Lower lobe of right lung (tissue), 2 donors: ENCODE measurements around the gene NOP14. TPM values are rescaled to one million over a fixed set of nuclear protein-coding genes. Genes with fewer than 3 reads are reported as not detected.
A peak's percentile ranks its signal among the peaks of the same experiment; 100 is the strongest.

Experiments
- ATAC-seq, 2 donors: fragments of 200-7000 bp; cut with Tn5 transposase; one replicate each; pipeline ENCODE4 v1.9.1; 2020 to 2022; ENCODE audit warnings: mild to moderate bottlenecking in 2 of 2, moderate library complexity in 2 of 2
- DNase-seq: peaks from one replicate; pipeline ENCODE4 v3.0.0-alpha.2; 2020
- H3K27ac ChIP-seq: fragments of 200-600 bp; one replicate; pipeline ENCODE4 v1.8.0; 2022
- H3K27me3 ChIP-seq: fragments of 200-600 bp; one replicate; pipeline ENCODE4 v1.8.0; 2022; ENCODE audit warnings: low read depth
- H3K36me3 ChIP-seq: fragments of 200-600 bp; one replicate; pipeline ENCODE4 v1.8.0; 2022; ENCODE audit warnings: mild to moderate bottlenecking
- H3K4me1 ChIP-seq: fragments of 200-600 bp; one replicate; pipeline ENCODE4 v1.8.0; 2022
- H3K4me3 ChIP-seq: fragments of 200-600 bp; one replicate; pipeline ENCODE4 v1.8.0; 2022; ENCODE audit warnings: mild to moderate bottlenecking
- H3K9me3 ChIP-seq: fragments of 200-600 bp; one replicate; pipeline ENCODE4 v1.8.0; 2022
- intact Hi-C: fragments of 100-400 bp; cut with DNase I; formaldehyde crosslinking; loops from one replicate; pipeline ENCODE4 v1.11.0; 2022
- total RNA-seq: library from RNA; stranded (reverse); fragmentation: NEBNext Ultra II Directional; extraction: Animal tissue kit (Norgen Biotek cat#: 25700); gene quantifications from one replicate; pipeline ENCODE4 v1.2.1, GENCODE V29; 2021
- TF ChIP-seq, protein P1 (sequence below): fragments of 200-600 bp; IDR thresholded peaks from one replicate; pipeline ENCODE4 v1.8.0; 2022; ENCODE audit warnings: antibody characterized with exemption, mild to moderate bottlenecking
- donor health status: DM: no; HTN: yes; CAD: no; lungs with severe emphysema.

Gene NOP14
- total RNA-seq, 1 donor from 2014 or later = 20.7 TPM

DNA sequence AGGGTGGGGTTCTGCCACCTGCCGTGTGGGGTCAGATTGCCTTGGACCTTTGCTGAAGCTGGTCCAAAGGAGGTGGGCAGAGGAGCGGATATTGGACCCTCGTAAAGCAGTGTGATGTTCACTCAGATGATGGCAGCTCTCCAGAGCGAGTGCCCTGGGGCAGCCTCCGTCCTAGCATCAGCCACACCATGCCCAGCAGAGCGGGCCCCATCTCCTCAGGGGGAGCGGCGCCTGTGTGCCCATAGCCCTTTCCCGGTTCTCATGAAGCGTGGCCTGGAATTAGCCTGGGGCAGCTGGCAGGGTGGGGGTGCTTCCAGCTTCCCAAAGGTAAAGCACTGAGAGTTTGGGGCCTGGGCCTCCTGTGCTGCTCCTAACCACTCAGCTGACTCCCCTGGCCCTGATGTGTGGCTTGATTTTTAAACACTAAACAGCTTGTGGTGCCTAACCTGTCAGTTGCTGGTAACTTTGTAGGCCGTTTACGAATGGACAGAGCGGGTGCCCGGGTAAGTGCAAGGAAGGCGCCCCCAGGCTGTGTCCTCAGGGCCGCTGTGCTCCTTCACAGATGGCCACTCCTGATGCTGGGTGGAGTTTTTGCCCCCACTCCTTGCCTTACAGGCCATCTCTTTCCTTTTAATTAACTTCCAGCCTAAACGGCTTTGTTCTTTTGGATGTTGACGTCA lies 36.0 kb downstream of the NOP14 start:
- intact Hi-C loops = no loop called here
- Histone ChIP-seq H3K9me3 (no peaks in the 10 kb centered on the region), H3K4me3 (no peak overlapping the region), H3K36me3 (peaks cover 92% of the 10 kb centered on the region), H3K27me3 (no peaks in the 10 kb centered on the region), H3K27ac (no peak overlapping the region), H3K4me1 (peaks cover 52% of the 10 kb centered on the region)
- peak; percentile 33 for DNase-seq
- TF ChIP-seq, protein P1, sequence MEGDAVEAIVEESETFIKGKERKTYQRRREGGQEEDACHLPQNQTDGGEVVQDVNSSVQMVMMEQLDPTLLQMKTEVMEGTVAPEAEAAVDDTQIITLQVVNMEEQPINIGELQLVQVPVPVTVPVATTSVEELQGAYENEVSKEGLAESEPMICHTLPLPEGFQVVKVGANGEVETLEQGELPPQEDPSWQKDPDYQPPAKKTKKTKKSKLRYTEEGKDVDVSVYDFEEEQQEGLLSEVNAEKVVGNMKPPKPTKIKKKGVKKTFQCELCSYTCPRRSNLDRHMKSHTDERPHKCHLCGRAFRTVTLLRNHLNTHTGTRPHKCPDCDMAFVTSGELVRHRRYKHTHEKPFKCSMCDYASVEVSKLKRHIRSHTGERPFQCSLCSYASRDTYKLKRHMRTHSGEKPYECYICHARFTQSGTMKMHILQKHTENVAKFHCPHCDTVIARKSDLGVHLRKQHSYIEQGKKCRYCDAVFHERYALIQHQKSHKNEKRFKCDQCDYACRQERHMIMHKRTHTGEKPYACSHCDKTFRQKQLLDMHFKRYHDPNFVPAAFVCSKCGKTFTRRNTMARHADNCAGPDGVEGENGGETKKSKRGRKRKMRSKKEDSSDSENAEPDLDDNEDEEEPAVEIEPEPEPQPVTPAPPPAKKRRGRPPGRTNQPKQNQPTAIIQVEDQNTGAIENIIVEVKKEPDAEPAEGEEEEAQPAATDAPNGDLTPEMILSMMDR = no peak
- ATAC-seq = no peak

DNA sequence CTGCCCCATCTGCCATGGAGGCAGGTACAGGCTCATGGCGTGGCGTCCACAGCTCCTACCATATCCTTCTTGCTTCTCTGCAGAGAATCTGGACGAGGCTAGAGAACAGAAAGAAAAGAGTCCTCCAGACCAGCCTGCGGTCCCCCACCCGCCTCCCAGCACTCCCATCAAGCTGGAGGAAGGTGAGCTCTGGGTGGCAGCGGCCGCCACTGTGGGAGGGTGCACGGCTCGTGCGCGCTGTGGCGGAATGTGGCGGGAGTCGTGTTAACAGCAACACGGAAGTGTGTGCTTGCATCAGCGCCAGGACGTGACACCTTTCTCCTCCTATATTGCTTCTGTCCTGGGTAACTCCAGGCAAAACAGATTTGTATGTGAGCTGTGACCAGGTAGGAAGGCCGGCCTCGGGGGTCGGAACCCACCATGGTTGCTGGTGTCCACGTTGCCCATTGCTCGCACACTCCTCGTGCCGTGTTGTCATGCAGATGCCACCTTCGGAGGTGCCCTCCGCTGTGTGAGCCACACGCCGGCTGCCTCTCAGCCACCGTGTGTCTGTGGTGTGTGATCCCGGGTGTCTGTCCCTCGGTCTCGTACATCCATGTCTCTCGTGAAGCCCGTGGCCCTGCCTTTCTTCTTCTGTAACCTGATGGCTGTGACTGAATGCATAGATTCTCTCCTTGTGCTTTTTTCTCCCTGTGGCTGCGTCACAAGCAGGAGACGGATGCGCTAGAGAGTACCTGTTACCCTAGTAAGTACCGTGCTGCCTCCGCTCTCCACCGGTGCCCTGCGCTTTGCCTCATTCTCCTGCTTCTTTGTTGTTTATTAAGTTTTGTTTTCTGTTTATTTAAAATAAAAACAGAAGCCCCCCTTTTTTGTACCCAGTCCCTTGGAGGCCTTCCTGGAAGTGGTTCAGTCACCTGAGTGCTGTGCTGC lies 37.0 kb downstream of the NOP14 start:
- H3K36me3 ChIP-seq = peaks cover 90% of the 10 kb centered on the region
- intact Hi-C loops = no loop called here
- H3K9me3 ChIP-seq = no peaks in the 10 kb centered on the region
- DNase-seq (peak; percentile 38), ATAC-seq (no peak)
- H3K27me3 ChIP-seq = no peaks in the 10 kb centered on the region
- H3K27ac ChIP-seq = no peak overlapping the region
- no peak overlapping the region for H3K4me3 ChIP-seq
- peaks cover 45% of the 10 kb centered on the region for H3K4me1 ChIP-seq
- TF ChIP-seq, protein P1 = no peak

DNA sequence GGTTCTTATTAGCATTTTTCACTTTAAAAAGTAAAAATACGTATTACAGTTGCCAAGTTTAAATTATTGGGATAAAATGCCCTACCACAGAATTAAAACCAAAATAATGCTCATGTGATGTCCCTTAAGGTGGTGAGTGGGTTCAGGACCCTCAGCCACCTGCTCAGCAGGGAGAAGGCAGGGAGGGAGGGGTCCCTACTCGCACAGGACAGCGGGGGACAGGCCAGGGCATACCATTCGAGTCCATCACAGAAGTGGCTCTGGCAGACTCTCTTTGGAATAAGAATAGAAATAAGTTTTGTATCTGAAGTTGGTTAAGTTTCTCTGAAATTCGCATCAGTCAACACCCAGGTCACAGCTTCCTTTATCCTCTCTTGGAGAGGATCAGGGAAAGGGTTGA lies 37.7 kb downstream of the NOP14 start:
- Histone ChIP-seq H3K27me3 (no peaks in the 10 kb centered on the region), H3K4me3 (no peak overlapping the region), H3K9me3 (no peaks in the 10 kb centered on the region), H3K4me1 (peaks cover 38% of the 10 kb centered on the region), H3K36me3 (peaks cover 88% of the 10 kb centered on the region), H3K27ac (no peak overlapping the region)
- DNase-seq (peak; percentile 20), ATAC-seq (no peak)
- intact Hi-C loops = no loop called here
- TF ChIP-seq, protein P1 = no peak

DNA sequence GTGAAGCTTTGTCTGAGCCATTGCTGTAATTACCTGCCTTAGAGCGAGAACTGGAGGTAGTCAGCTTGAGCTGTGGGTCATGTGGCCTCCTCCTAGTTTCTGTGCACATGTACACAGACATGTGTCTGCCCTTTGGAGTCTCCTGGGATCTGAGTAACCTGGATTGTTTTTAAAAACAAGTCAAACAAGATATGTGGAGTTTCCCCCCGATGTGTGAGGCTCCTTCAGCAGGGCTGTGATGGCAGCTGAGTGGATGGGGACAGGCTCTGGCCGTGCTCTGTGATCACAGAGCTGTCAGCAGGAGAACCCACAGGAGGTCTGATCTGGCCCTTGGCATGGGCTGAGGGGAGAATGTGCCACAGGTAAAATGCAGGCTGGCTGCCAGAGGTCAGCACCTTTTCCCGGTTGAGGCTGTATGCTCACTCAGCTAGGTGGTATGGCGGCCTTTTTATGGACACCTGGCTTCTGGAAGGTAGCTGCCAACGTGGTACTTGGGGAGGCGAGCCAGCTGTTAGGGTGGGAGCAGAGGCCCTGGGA lies 38.4 kb downstream of the NOP14 start:
- intact Hi-C loops = no loop called here
- Histone ChIP-seq H3K27ac (no peak overlapping the region), H3K4me3 (no peak overlapping the region), H3K36me3 (peaks cover 87% of the 10 kb centered on the region), H3K4me1 (peaks cover 31% of the 10 kb centered on the region), H3K27me3 (no peaks in the 10 kb centered on the region), H3K9me3 (no peaks in the 10 kb centered on the region)
- ATAC-seq = peak; percentile 3 to 29
- TF ChIP-seq, protein P1 = no peak
- peak; percentile 40 for DNase-seq

DNA sequence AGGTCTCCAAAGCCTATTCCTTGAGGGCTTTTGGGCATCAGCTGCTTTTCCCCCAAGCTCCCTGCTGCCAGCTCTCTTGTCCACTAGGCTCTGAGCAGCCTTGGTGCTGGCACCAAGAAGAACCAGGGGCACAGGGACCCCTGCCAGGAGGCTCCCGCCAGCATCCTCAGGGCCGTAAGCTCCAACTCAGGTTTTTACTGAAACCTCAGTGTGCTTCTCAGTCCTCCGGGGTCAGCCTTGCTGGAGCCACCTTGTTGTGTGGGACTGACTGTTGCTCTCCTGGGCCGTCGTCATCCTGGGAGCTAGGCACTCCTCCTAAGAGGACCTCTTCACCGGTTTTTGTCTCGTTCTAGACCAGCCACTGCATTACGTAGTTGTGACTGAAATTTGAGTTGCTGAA lies 38.9 kb downstream of the NOP14 start:
- DNase-seq (peak; percentile 42), ATAC-seq (peak; percentile 49 to 62)
- peaks cover 26% of the 10 kb centered on the region for H3K4me1 ChIP-seq
- no peaks in the 10 kb centered on the region for H3K9me3 ChIP-seq
- no peak overlapping the region for H3K4me3 ChIP-seq
- no peaks in the 10 kb centered on the region for H3K27me3 ChIP-seq
- TF ChIP-seq, protein P1 = no peak
- peaks cover 83% of the 10 kb centered on the region for H3K36me3 ChIP-seq
- intact Hi-C loops = no loop called here
- H3K27ac ChIP-seq = no peak overlapping the region
